ENCODE data around the gene SLC4A1AP. TPM values are rescaled to one million over a fixed set of nuclear protein-coding genes. Genes with fewer than 3 reads are reported as not detected.
"Not testable (repeated sequence)": the region's sequence is repeated elsewhere in the genome, so short reads cannot be mapped to it uniquely, and the experiment has no call there.

SLC4A1AP gene
- total and polyA plus RNA-seq, 5 experiments from 2014 or later = 25.3 to 28.6 (median 27.6) TPM

DNA sequence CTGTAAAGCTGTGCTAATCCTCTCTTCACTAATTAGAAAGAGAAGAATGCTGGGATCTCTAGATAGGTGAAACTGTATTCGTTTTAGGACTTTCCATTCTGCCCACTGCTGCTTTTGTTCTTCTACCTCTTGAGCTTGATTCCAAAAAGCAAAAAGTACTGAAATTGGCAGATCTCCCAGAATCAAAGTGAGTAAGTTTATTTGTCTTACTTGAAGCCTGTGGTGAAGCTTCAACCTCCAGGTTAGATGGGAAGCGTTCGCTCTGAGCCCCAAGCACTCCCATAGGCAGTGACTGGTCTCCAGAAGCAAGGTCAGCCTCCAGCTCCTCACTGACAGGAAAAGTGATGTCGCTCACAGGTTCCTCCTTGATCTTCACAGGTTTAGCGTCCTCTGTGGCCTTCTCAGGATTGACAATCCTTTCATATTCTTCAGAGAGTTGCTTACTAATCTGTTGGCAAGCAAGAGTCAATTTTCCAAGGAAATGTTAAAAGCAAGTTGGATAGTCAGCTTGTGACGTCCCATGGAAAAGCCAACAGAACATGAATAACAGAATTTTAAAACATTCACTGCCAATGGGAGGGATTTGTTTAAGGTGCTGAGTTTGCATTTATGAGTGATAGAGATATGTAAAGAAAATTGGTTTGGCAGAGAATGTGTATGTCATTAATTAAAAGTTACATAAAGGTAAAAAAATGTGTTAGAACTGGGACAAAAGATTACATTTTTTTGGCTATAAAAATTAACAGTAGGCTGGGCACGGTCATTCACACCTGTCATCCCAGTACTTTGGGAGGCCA lies 8.3 kb upstream of the SLC4A1AP start:
- POLR2A ChIA-PET = no interaction called here
- no peaks in the 10 kb centered on the region for H3K9me3 Mint-ChIP-seq
- peak overlapping the region in 1 of 10 donors; percentile 34 for H3K27ac Mint-ChIP-seq
- no peaks in the 10 kb centered on the region for H3K27me3 Mint-ChIP-seq
- no peak overlapping the region for H3K4me3 Mint-ChIP-seq
- DNase-seq = no peak
- H3K36me3 Mint-ChIP-seq = peaks cover 0 to 86% (median 31%) of the 10 kb centered on the region in 3 donors
- peaks cover 11 to 22% (median 15%) of the 10 kb centered on the region in 4 donors for H3K4me1 Mint-ChIP-seq
- no peak for ATAC-seq

DNA sequence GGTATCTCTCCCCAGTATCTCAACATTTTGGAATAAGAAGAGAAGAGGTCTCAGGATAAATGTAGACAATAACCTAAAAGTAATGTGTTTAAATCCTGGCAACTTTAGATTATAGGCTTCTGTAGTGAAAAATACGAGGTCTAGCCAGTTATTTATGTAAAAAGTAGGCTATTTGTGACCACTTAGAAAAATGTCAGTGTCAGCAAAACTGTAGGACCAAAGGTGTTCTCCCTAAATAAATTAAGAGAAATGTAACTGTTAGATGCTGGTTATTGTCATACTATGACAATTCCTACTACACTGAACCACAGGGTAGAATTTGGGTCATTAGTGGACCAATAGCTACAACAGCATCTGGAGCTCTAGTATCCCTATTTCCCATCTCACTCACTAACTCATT lies 2.3 kb upstream of the SLC4A1AP start:
- no peaks in the 10 kb centered on the region for H3K9me3 Mint-ChIP-seq
- POLR2A ChIA-PET = no interaction called here
- H3K27me3 Mint-ChIP-seq = no peaks in the 10 kb centered on the region
- H3K36me3 Mint-ChIP-seq = peaks cover 5 to 52% (median 13%) of the 10 kb centered on the region in 3 donors
- no peak for DNase-seq
- peak overlapping the region in 8 of 10 donors; percentile 69 to 100 (median 98) for H3K4me3 Mint-ChIP-seq
- H3K4me1 Mint-ChIP-seq = peaks cover 19 to 59% (median 54%) of the 10 kb centered on the region in 4 donors
- ATAC-seq = no peak
- H3K27ac Mint-ChIP-seq = peak overlapping the region in 4 of 10 donors; percentile 6 to 87 (median 38)

GRCh38 chr2:27664154-27664574 lies 475 bp downstream of the SLC4A1AP start:
- Mint-ChIP-seq H3K36me3 (peaks cover 5 to 53% (median 20%) of the 10 kb centered on the region in 3 donors), H3K27me3 (no peaks in the 10 kb centered on the region), H3K4me3 (peak overlapping the region; percentile 93 to 100 (median 99)), H3K9me3 (no peaks in the 10 kb centered on the region), H3K4me1 (peaks cover 19 to 61% (median 54%) of the 10 kb centered on the region in 4 donors), H3K27ac (peak overlapping the region; percentile 98 to 100 (median 100))
- POLR2A ChIA-PET = interaction anchor here (0.8 to 1.6 kb wide), 11 partner anchors 16 to 1452 kb away, joined by 3 to 15 read pairs (median 5); partner anchors contain the start of genes CCDC121, GPN1, MRPL33 and NRBP1
- DNase-seq (no peak), ATAC-seq (peak in 1 of 2 donors; percentile 29)

GRCh38 chr2:27664622-27665363 lies 1.1 kb downstream of the SLC4A1AP start:
- Mint-ChIP-seq H3K27me3 (no peaks in the 10 kb centered on the region), H3K4me1 (peaks cover 16 to 57% (median 49%) of the 10 kb centered on the region in 4 donors), H3K4me3 (peak overlapping the region; percentile 93 to 100 (median 99)), H3K36me3 (peaks cover 5 to 52% (median 16%) of the 10 kb centered on the region in 3 donors), H3K27ac (peak overlapping the region in 9 of 10 donors; percentile 98 to 100 (median 100)), H3K9me3 (no peaks in the 10 kb centered on the region)
- DNase-seq = no peak
- no peak for ATAC-seq
- POLR2A ChIA-PET = interaction anchor here (1.2 to 1.6 kb wide), 3 partner anchors 19 to 1452 kb away, joined by 3 to 8 read pairs (median 5); no protein-coding TSS in a partner anchor

GRCh38 chr2:27667446-27667845 lies 3.8 kb downstream of the SLC4A1AP start:
- Mint-ChIP-seq H3K9me3 (no peaks in the 10 kb centered on the region), H3K4me1 (peaks cover 9 to 44% (median 38%) of the 10 kb centered on the region in 4 donors), H3K4me3 (no peak overlapping the region), H3K27ac (peak overlapping the region in 1 of 10 donors; percentile 11), H3K36me3 (peaks cover 10 to 57% (median 18%) of the 10 kb centered on the region in 3 donors), H3K27me3 (no peaks in the 10 kb centered on the region)
- DNase-seq (no peak), ATAC-seq (no peak)
- POLR2A ChIA-PET = no interaction called here

DNA sequence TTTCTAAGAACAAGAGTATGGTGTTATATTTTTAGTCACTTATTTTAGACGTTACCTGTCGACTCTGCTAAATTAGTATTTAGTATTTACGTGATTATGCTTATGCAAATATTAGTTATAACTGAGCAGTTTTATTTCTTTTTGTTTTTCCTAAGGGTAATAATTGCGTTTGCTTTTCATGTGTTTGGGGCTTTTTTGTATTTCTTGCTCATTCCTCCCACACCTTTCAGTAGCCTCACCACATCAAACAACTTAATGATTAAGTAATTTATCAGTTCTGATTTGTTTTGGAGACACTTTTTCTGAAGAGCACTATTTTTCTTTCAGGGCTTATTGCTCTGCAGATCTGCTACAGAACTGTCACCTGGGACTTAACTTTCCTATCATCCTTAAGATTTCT lies 7.5 kb downstream of the SLC4A1AP start:
- H3K9me3 Mint-ChIP-seq = no peaks in the 10 kb centered on the region
- ATAC-seq (no peak), DNase-seq (no peak)
- POLR2A ChIA-PET = interaction anchor here (0.7 kb wide), 2 partner anchors 547 to 1062 kb away, joined by 3 read pairs; no protein-coding TSS in a partner anchor
- H3K27me3 Mint-ChIP-seq = no peaks in the 10 kb centered on the region
- peaks cover 2 to 19% (median 15%) of the 10 kb centered on the region in 4 donors for H3K4me1 Mint-ChIP-seq
- H3K27ac Mint-ChIP-seq = no peak overlapping the region
- no peak overlapping the region for H3K4me3 Mint-ChIP-seq
- peaks cover 10 to 86% (median 24%) of the 10 kb centered on the region in 3 donors for H3K36me3 Mint-ChIP-seq

DNA sequence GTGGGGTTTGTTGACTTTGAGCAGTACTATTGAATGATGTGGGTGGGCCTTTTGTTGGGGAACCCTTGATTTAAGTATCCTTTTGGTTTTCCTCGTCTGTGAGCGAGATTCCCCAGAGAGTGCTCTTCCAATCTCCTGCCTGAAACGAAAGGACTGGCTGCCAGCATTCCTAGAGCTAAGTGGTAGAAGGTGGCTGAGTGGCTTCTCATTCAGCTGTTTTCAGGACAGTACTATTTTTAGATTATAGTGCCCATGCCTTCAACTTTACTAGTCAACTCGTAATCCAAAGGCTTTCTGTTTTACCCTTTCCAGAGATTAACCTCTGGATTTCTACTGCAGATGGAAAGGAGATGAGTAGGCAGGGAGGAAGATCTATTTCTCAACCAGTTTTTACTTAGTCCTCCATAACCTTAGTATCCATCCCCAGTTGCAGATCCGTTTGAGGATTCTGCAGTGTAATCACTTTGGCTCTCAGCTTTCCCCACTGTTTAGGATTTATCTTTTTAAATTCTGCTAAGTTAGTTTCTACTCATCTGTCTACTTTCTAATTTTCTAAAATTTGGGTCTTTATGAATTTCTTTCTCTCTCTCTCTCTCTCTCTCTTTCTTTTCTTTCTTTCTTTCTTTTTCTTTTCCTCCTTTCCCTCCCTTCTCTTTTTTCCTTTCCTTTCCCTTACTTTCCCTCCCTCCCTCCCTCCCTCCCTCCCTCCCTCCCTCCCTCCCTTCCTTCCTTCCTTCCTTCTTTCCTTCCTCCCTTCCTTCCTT lies 9.2 kb downstream of the SLC4A1AP start:
- Mint-ChIP-seq H3K4me3 (no peak overlapping the region), H3K36me3 (peaks cover 14 to 87% (median 27%) of the 10 kb centered on the region in 3 donors), H3K4me1 (peaks cover 0 to 15% (median 6%) of the 10 kb centered on the region in 4 donors), H3K9me3 (no peaks in the 10 kb centered on the region), H3K27ac (no peak overlapping the region), H3K27me3 (no peaks in the 10 kb centered on the region)
- DNase-seq (no peak), ATAC-seq (no peak)
- POLR2A ChIA-PET = no interaction called here

- POLR2A ChIA-PET = interaction anchor here (1.3 kb wide), 1 partner anchor 17 kb away, joined by 3 read pairs; the partner anchor contains the start of genes SLC4A1AP and SUPT7L
- Mint-ChIP-seq H3K36me3 (peaks cover 10 to 85% (median 19%) of the 10 kb centered on the region in 3 donors), H3K9me3 (no peaks in the 10 kb centered on the region), H3K27ac (peak overlapping the region in 2 of 10 donors; percentile 13 to 56), H3K27me3 (no peaks in the 10 kb centered on the region), H3K4me1 (peaks cover 8 to 24% (median 13%) of the 10 kb centered on the region in 4 donors), H3K4me3 (no peak overlapping the region)
- DNase-seq (no peak), ATAC-seq (no peak)
Measured at GRCh38 chr2:27680571-27680970, 16.9 kb downstream of the SLC4A1AP start.

DNA sequence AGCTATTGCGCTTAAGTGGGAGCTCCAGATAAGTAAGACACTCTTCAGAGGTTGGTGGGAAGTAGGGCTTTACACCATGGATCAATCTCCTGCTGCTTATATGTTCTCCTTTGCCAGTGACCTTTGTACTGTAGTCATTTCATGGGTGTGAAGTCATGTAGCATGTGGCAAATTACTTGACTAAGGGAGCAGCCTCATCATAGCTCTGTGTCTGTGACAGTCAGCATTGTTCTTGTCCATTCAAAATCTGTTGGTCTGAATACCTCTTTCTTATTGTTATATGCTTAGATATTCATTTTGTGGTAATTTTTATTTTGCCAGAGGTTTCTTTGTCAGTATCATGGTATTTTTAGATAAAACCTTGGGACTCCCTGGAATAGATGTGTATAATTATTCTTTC lies 18.2 kb downstream of the SLC4A1AP start:
- Mint-ChIP-seq H3K4me3 (no peak overlapping the region), H3K36me3 (peaks cover 10 to 82% (median 20%) of the 10 kb centered on the region in 3 donors), H3K27me3 (no peaks in the 10 kb centered on the region), H3K4me1 (peaks cover 8 to 25% (median 14%) of the 10 kb centered on the region in 4 donors), H3K9me3 (no peaks in the 10 kb centered on the region), H3K27ac (peak overlapping the region in 2 of 10 donors; percentile 12 to 48)
- POLR2A ChIA-PET = interaction anchor here (0.7 kb wide), 1 partner anchor 1330 kb away, joined by 4 read pairs; no protein-coding TSS in a partner anchor
- ATAC-seq (no peak), DNase-seq (no peak)

DNA sequence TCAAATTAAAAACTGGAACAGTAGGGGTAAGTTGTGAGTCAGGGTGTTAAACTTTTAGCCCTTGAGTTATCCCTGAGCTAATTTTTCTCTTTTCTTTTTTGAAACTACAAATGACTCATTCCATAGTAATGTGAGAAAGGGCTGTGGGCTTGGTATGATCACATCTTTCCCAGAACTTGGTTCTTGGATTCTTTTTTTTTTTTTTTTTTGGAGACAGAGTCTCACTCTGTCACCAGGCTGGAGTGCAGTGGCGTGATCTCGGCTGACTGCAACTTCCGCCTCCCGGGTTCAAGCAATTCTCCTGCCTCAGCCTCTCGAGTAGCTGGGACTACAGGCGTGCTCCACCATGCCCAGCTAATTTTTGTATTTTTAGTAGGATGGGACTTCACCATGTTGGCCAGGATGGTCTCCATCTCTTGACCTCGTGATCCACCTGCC lies 18.7 kb downstream of the SLC4A1AP start:
- H3K4me3 Mint-ChIP-seq, ATAC-seq, DNase-seq, H3K27me3 Mint-ChIP-seq, H3K9me3 Mint-ChIP-seq: not testable (repeated sequence)
- Mint-ChIP-seq H3K36me3 (peaks cover 10 to 78% (median 20%) of the 10 kb centered on the region in 3 donors), H3K4me1 (peaks cover 8 to 25% (median 14%) of the 10 kb centered on the region in 4 donors), H3K27ac (peak overlapping the region in 1 of 10 donors; percentile 12)
- POLR2A ChIA-PET = interaction anchor here (0.5 to 0.7 kb wide), 2 partner anchors 930 to 1330 kb away, joined by 4 to 5 read pairs; no protein-coding TSS in a partner anchor

- Mint-ChIP-seq H3K4me3 (peak overlapping the region in 1 of 10 donors; percentile 73), H3K4me1 (peaks cover 8 to 25% (median 14%) of the 10 kb centered on the region in 4 donors), H3K27me3 (no peaks in the 10 kb centered on the region), H3K27ac (peak overlapping the region in 9 of 10 donors; percentile 39 to 92 (median 72)), H3K36me3 (peaks cover 9 to 80% (median 20%) of the 10 kb centered on the region in 3 donors), H3K9me3 (no peaks in the 10 kb centered on the region)
- DNase-seq (peak; percentile 67 to 91 (median 86)), ATAC-seq (peak; percentile 93)
- POLR2A ChIA-PET = interaction anchor here (0.6 to 1.1 kb wide), 3 partner anchors 20 to 351 kb away, joined by 3 to 8 read pairs (median 6); partner anchors contain the start of genes SLC4A1AP and SUPT7L
Measured at GRCh38 chr2:27683390-27684071, 19.8 kb downstream of the SLC4A1AP start.
